Trophoblast cell (in vitro differentiated cells and primary cell): ENCODE results near the gene LILRB4. TPM values are rescaled to one million over a fixed set of nuclear protein-coding genes. Genes with fewer than 3 reads are reported as not detected.

ENCODE experiments used
- DNase-seq, 2 donors: peaks; one replicate each; pipeline ENCODE4 v3.0.0-alpha.2; 2016
- H2AFZ ChIP-seq: 2 replicates; pipeline ENCODE4 v1.6.1; 2013; ENCODE audit warnings: low read length, moderate library complexity, mild to moderate bottlenecking; ENCODE audit not compliant: insufficient read depth, poor library complexity
- H2AK5ac ChIP-seq: 2 replicates; pipeline ENCODE4 v1.6.1; 2013; ENCODE audit warnings: mild to moderate bottlenecking, low read length
- H2BK120ac ChIP-seq: 2 replicates; pipeline ENCODE4 v1.6.1; 2013; ENCODE audit warnings: low read length, mild to moderate bottlenecking, moderate library complexity; ENCODE audit not compliant: insufficient read depth, poor library complexity
- H2BK12ac ChIP-seq: 2 replicates; pipeline ENCODE4 v1.6.1; 2013; ENCODE audit warnings: mild to moderate bottlenecking, low read length, moderate library complexity
- H2BK5ac ChIP-seq: 2 replicates; pipeline ENCODE4 v1.6.1; 2013; ENCODE audit warnings: low read length, low read depth, moderate library complexity, mild to moderate bottlenecking; ENCODE audit not compliant: poor library complexity
- H3K14ac ChIP-seq: 2 replicates; pipeline ENCODE4 v1.6.1; 2013; ENCODE audit warnings: mild to moderate bottlenecking, low read length
- H3K18ac ChIP-seq: 2 replicates; pipeline ENCODE4 v1.6.1; 2013; ENCODE audit warnings: mild to moderate bottlenecking, low read length
- H3K23ac ChIP-seq: 2 replicates; pipeline ENCODE4 v1.6.1; 2013; ENCODE audit warnings: low read length
- H3K27ac ChIP-seq: 2 replicates; pipeline ENCODE4 v1.5.1; 2013; ENCODE audit warnings: low read depth, mild to moderate bottlenecking, inconsistent platforms, low read length, moderate library complexity
- H3K27me3 ChIP-seq: 2 replicates; pipeline ENCODE4 v1.6.1; 2013; ENCODE audit warnings: inconsistent platforms, mild to moderate bottlenecking, low read length, moderate library complexity; ENCODE audit not compliant: insufficient read depth
- H3K36me3 ChIP-seq, 2 experiments: 1 replicate in 1 of 2; 2 replicates in 1 of 2; pipeline ENCODE4 v1.6.1; 2013; ENCODE audit warnings: low read length in 2 of 2, mild to moderate bottlenecking in 2 of 2, moderate library complexity in 1 of 2; ENCODE audit not compliant: insufficient read depth in 2 of 2, control insufficient read depth in 1 of 2
- H3K4ac ChIP-seq: 2 replicates; pipeline ENCODE4 v1.6.1; 2013; ENCODE audit warnings: low read depth, mild to moderate bottlenecking, low read length, moderate library complexity
- H3K4me1 ChIP-seq, 2 experiments: 1 replicate in 1 of 2; 2 replicates in 1 of 2; pipeline ENCODE4 v1.6.1; 2013; ENCODE audit warnings: low read length in 2 of 2, mild to moderate bottlenecking in 2 of 2, moderate library complexity in 1 of 2; ENCODE audit not compliant: insufficient read depth in 2 of 2, control insufficient read depth in 1 of 2
- H3K4me2 ChIP-seq: 2 replicates; pipeline ENCODE4 v1.6.1; 2013; ENCODE audit warnings: inconsistent platforms, mild to moderate bottlenecking, low read length, moderate library complexity
- H3K4me3 ChIP-seq: 2 replicates; pipeline ENCODE4 v1.5.1; 2013; ENCODE audit warnings: mild to moderate bottlenecking, low read depth, low read length, inconsistent platforms
- H3K79me1 ChIP-seq: one replicate; pipeline ENCODE4 v1.6.1; 2013; ENCODE audit warnings: low read length
- H3K79me2 ChIP-seq: 2 replicates; pipeline ENCODE4 v1.6.1; 2013; ENCODE audit warnings: low read length, mild to moderate bottlenecking; ENCODE audit not compliant: control insufficient read depth, insufficient read depth, poor library complexity
- H3K9ac ChIP-seq: 2 replicates; pipeline ENCODE4 v1.6.1; 2013; ENCODE audit warnings: mild to moderate bottlenecking, low read length
- H3K9me3 ChIP-seq: 2 replicates; pipeline ENCODE4 v1.6.1; 2013; ENCODE audit warnings: low read depth, mild to moderate bottlenecking, control low read depth, inconsistent platforms, low read length; ENCODE audit not compliant: insufficient read depth
- H4K12ac ChIP-seq: 2 replicates; pipeline ENCODE4 v1.6.1; 2013; ENCODE audit warnings: low read depth, mild to moderate bottlenecking, low read length, moderate library complexity
- H4K8ac ChIP-seq: 2 replicates; pipeline ENCODE4 v1.6.1; 2013; ENCODE audit warnings: low read depth, mild to moderate bottlenecking, low read length, moderate library complexity
- H4K91ac ChIP-seq: one replicate; pipeline ENCODE4 v1.6.1; 2013; ENCODE audit warnings: low read depth, mild to moderate bottlenecking, low read length, moderate library complexity
- WGBS: extraction: QIAGEN DNeasy Blood & Tissue Kit; methylation state at CpG from one replicate; pipeline ENCODE4 v1.1.7; 2013; ENCODE audit warnings: missing lambda C conversion rate; ENCODE audit not compliant: insufficient read length, insufficient coverage; ENCODE audit errors: extremely low coverage; 5-methylcytosine and 5-hydroxymethylcytosine counted together
- polyA plus RNA-seq: library from polyadenylated mRNA; stranded (reverse); fragments of 200-250 nt; gene quantifications from 2 replicates; pipeline ENCODE4 v1.2.3, GENCODE V29; 2013

Gene LILRB4
- not detected in 2 replicates for polyA plus RNA-seq

DNA sequence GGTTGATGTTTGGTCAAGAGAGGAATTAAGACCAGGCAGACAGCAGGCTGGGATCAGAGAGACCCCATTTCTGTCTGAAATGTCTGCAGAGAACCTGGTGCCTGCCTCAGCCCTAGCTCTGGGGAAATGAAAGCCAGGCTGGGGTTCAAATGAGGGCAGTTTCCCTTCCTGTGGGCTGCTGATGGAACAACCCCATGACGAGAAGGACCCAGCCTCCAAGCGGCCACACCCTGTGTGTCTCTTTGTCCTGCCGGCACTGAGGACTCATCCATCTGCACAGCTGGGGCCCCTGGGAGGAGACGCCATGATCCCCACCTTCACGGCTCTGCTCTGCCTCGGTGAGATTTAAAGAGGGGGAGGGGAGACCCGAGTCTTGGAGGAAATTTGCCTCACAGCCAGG, at the start of gene LILRB4:
Gene LILRB4 (plus strand): TSS at position 256 of the 400 bp plus-strand sequence. CDS start 49 bp downstream, at position 305.
- H3K9ac ChIP-seq, result no peak within 1 kb of the TSS
- H2AK5ac ChIP-seq, result no peak within 1 kb of the TSS
- H3K4ac ChIP-seq, result no peak within 1 kb of the TSS
- no peak within 1 kb of the TSS for H2BK5ac ChIP-seq
- no peak within 1 kb of the TSS for H3K4me3 ChIP-seq
- H3K36me3 ChIP-seq, result no peaks in the 10 kb centered on the region
- H3K4me2 ChIP-seq, result no peak within 1 kb of the TSS
- H3K9me3 ChIP-seq, result peaks cover 53% of the 10 kb centered on the region
- no peak within 1 kb of the TSS for H3K23ac ChIP-seq
- no CpG with 5 or more reads among the region's 7 CpGs for WGBS
- no peaks in the 10 kb centered on the region for H3K79me1 ChIP-seq
- no peaks in the 10 kb centered on the region for H3K4me1 ChIP-seq
- no peak within 1 kb of the TSS for H2AFZ ChIP-seq
- peak in 1 of 2 donors; percentile 17 for DNase-seq
- no peak within 1 kb of the TSS for H4K8ac ChIP-seq
- H3K14ac ChIP-seq, result no peak within 1 kb of the TSS
- H3K27ac ChIP-seq, result no peak within 1 kb of the TSS
- H2BK12ac ChIP-seq, result no peak within 1 kb of the TSS
- H3K79me2 ChIP-seq, result no peaks in the 10 kb centered on the region
- no peak within 1 kb of the TSS for H4K12ac ChIP-seq
- no peak within 1 kb of the TSS for H3K18ac ChIP-seq
- H4K91ac ChIP-seq, result no peak within 1 kb of the TSS
- no peak within 1 kb of the TSS for H2BK120ac ChIP-seq
- H3K27me3 ChIP-seq, result no peaks in the 10 kb centered on the region

DNA sequence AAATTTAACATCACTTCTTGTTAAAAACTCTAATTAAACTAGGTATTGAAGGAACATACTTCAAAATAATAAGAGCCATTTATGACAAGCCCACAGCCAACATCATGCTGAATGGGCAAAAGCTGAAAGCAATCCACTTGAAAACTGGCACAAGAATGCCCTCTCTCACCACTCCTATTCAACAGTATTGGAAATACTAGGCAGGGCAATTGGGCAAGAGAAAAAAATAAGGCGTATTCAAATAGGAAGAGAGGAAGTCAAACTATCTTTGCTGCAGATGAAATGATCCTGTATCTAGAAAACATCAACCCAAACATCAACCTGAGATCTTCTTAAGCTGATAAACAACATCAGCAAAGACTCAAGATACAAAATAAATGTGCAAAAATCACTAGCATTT, 48.1 kb upstream of the LILRB4 start:
- DNase-seq, result no peak

DNA sequence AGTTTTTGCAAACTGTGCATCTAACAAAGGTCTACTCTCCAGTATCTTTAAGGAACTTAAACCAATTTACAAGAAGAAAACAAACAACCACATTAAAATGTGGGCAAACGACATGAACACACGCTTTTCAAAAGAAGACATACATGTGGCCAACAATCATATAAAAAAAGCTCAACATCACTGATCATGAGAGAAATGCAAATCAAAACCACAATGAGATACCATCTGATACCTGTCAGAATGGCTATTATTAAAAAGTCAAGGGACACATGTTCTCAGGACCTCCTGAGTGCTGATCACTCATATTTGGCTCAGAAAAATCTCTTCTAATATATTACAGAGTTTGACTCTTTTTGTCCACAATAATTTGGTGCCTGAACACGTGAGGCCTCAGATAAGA, 46.7 kb upstream of the LILRB4 start:
- Histone ChIP-seq H3K14ac (no peak overlapping the region), H3K4ac (no peak overlapping the region), H2BK120ac (no peak overlapping the region), H3K79me2 (no peaks in the 10 kb centered on the region), H3K27ac (no peak overlapping the region), H2BK5ac (no peak overlapping the region), H3K9ac (no peak overlapping the region), H3K79me1 (no peaks in the 10 kb centered on the region), H3K18ac (no peak overlapping the region), H3K23ac (no peak overlapping the region), H4K12ac (no peak overlapping the region), H3K9me3 (peaks cover 3% of the 10 kb centered on the region), H3K4me1 (no peaks in the 10 kb centered on the region), H3K4me3 (no peak overlapping the region), H2AK5ac (no peak overlapping the region), H4K91ac (no peak overlapping the region), H3K36me3 (no peaks in the 10 kb centered on the region), H4K8ac (no peak overlapping the region), H3K27me3 (no peaks in the 10 kb centered on the region), H3K4me2 (no peak overlapping the region), H2BK12ac (no peak overlapping the region), H2AFZ (no peak overlapping the region)
- DNase-seq, result no peak
- WGBS, result no CpG with 5 or more reads among the region's 3 CpGs

More for the DNA sequence above, 48.1 kb upstream of the LILRB4 start:
- Histone ChIP-seq H3K4ac (no peak overlapping the region), H3K27me3 (no peaks in the 10 kb centered on the region), H3K14ac (no peak overlapping the region), H2BK120ac (no peak overlapping the region), H2AK5ac (no peak overlapping the region), H4K91ac (no peak overlapping the region), H3K79me1 (no peaks in the 10 kb centered on the region), H4K8ac (no peak overlapping the region), H2BK12ac (no peak overlapping the region), H3K27ac (no peak overlapping the region), H2BK5ac (no peak overlapping the region), H3K18ac (no peak overlapping the region), H3K4me2 (no peak overlapping the region), H3K9ac (no peak overlapping the region), H3K36me3 (no peaks in the 10 kb centered on the region), H3K79me2 (no peaks in the 10 kb centered on the region), H3K23ac (no peak overlapping the region), H3K4me1 (no peaks in the 10 kb centered on the region), H4K12ac (no peak overlapping the region), H3K4me3 (no peak overlapping the region), H3K9me3 (peaks cover 4% of the 10 kb centered on the region), H2AFZ (no peak overlapping the region)
- WGBS, result no CpG with 5 or more reads among the region's 1 CpG

DNA sequence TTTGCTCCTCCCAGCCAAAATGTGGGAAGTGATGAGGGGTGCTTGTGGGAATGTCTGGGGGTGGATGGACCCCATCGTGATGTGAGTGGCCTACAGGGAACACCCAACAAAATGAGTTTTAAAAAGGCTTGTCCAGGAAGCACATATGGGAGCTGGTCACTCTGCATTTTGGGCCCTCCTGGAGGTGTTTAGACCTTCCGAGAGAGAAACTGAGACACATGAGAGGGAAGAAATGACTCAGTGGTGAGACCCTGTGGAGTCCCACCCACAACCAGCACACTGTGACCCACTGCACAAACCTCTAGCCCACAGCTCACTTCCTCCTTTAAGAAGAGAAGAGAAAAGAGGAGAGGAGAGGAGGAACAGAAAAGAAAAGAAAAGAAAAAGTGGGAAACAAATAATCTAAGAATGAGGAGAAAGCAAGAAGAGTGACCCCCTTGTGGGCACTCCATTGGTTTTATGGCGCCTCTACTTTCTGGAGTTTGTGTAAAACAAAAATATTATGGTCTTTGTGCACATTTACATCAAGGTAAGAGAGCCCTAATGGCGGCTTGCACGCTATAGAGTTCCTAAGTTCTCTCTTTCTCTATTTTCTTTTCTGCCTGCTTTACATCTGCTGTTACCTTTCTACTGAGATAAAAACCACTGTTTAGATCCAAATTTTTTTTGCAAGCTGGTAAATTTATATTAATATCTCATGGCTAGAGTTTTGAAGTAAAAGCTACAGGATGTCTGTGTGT, 45.8 kb upstream of the LILRB4 start:
- Histone ChIP-seq H4K12ac (no peak overlapping the region), H3K18ac (no peak overlapping the region), H3K4me1 (no peaks in the 10 kb centered on the region), H3K79me2 (no peaks in the 10 kb centered on the region), H3K4ac (no peak overlapping the region), H2BK12ac (no peak overlapping the region), H4K91ac (no peak overlapping the region), H4K8ac (no peak overlapping the region), H3K9me3 (peaks cover 3% of the 10 kb centered on the region), H3K27ac (no peak overlapping the region), H3K27me3 (no peaks in the 10 kb centered on the region), H3K4me2 (no peak overlapping the region), H2AK5ac (no peak overlapping the region), H3K14ac (no peak overlapping the region), H3K23ac (no peak overlapping the region), H2BK120ac (no peak overlapping the region), H3K4me3 (no peak overlapping the region), H2AFZ (no peak overlapping the region), H3K9ac (no peak overlapping the region), H3K36me3 (no peaks in the 10 kb centered on the region), H2BK5ac (no peak overlapping the region), H3K79me1 (no peaks in the 10 kb centered on the region)
- no CpG with 5 or more reads among the region's 5 CpGs for WGBS
- DNase-seq, result no peak
